Stimulated activated CD8-positive, alpha-beta memory T cell treated with anti-CD3 and anti-CD28 coated beads, Interleukin-4, amount 100 ng/mL, for 4 hours (primary cell): Measurements from ENCODE around the gene CRKL.

ENCODE experiments used
- DNase-seq, 2 donors: peaks; one replicate each; pipeline ENCODE4 v3.0.0-alpha.2; 2020; ENCODE audit warnings: low read depth in 2 of 2, low spot score in 1 of 2

The CRKL gene

GRCh38 chr22:20980523-20980922, 63.3 kb downstream of the CRKL start:
- DNase-seq, result no peak

- DNase-seq, result no peak
These were observed 63.9 kb downstream of the CRKL start for GRCh38 chr22:20980938-20981722.

- peak in 1 of 2 donors; percentile 48 for DNase-seq
These were observed 64.8 kb downstream of the CRKL start, which contains the start of gene LZTR1 for GRCh38 chr22:20981787-20982562. Gene LZTR1, plus strand, starts transcription at chr22:20982297. Its CDS starts 75 bp downstream, at chr22:20982372.

GRCh38 chr22:20982563-20982882, 65.3 kb downstream of the CRKL start:
- DNase-seq, result no peak

GRCh38 chr22:20983081-20983771, 66.0 kb downstream of the CRKL start:
- DNase-seq, result no peak

GRCh38 chr22:20985720-20986119, 68.5 kb downstream of the CRKL start:
- DNase-seq, result no peak

- DNase-seq, result no peak
These were observed 69.2 kb downstream of the CRKL start for GRCh38 chr22:20986365-20986764.

GRCh38 chr22:20987375-20987774, 70.2 kb downstream of the CRKL start:
- no peak for DNase-seq

GRCh38 chr22:20988573-20989322, 71.5 kb downstream of the CRKL start:
- no peak for DNase-seq

- DNase-seq, result no peak
These were observed 72.3 kb downstream of the CRKL start for GRCh38 chr22:20989323-20990138.

GRCh38 chr22:20990184-20991180, 73.3 kb downstream of the CRKL start:
- no peak for DNase-seq

GRCh38 chr22:20991252-20992055, 74.2 kb downstream of the CRKL start:
- no peak for DNase-seq

GRCh38 chr22:20992056-20992442, 74.8 kb downstream of the CRKL start:
- no peak for DNase-seq

- no peak for DNase-seq
These were observed 75.5 kb downstream of the CRKL start for GRCh38 chr22:20992456-20993303.

- no peak for DNase-seq
These were observed 76.3 kb downstream of the CRKL start for GRCh38 chr22:20993304-20994127.

- no peak for DNase-seq
These were observed 77.1 kb downstream of the CRKL start for GRCh38 chr22:20994128-20994901.
